ENCODE results near the gene CARD11. TPM values are rescaled to one million over a fixed set of nuclear protein-coding genes. Genes with fewer than 3 reads are reported as not detected.

CARD11 gene
- polyA plus RNA-seq, 1 donor, result 4.8 TPM

DNA sequence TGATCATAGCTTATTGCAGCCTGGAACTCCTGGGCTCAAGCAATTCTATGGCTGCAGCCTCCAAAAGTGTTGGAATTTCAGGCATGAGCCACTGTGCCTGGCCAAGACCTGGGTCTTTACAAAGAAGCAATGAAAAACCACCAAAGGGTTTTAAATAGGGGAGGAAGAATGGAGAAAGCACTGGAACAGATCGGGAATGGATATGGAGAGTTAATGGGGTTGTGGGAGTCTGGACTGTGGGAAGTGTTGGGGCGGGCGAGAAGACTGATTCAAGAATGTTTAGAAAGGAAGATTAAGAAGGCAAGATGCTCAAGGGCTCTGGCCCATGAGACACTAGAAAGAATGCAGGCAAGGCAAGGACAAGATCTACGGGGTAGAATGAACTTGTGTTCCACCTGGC lies 98.5 kb downstream of the CARD11 start:
- Histone ChIP-seq H3K27ac (ENCODE audit: low read length) (no peak overlapping the region), H3K36me3 (ENCODE audit: control insufficient read depth, insufficient read depth, low read length) (no peaks in the 10 kb centered on the region), H3K27me3 (ENCODE audit: control insufficient read depth, insufficient read depth, low read length) (no peaks in the 10 kb centered on the region), H3K9me3 (ENCODE audit: control insufficient read depth, low read depth, low read length) (peaks cover 3% of the 10 kb centered on the region), H3K4me1 (ENCODE audit: control insufficient read depth, insufficient read depth, low read length) (no peaks in the 10 kb centered on the region), H3K4me3 (ENCODE audit: low read length) (no peak overlapping the region)
- WGBS (ENCODE audit: insufficient coverage, low lambda C conversion rate), result 100% methylated on average over 1 of the region's 4 CpGs
- DNase-seq, result no peak

DNA sequence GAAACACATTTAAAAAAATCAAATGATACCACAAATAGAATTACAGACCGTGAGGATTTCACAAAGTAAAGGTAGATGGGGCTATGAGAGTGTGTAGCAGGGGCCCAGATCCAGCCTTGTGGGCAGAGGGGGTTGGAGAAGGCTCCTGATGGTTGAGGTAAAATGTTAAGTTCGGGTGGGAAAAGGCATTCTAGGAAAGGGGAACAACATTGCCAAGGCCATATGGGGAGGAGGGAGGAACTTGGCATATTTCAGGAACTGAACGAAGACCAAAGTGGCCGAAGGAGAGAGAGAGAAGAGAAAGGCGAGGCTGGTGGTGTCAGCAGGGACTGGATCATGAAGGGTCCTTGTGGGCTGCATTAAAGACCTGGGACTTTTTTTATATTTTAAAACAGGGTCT lies 98.9 kb downstream of the CARD11 start:
- WGBS (ENCODE audit: insufficient coverage, low lambda C conversion rate), result 95% methylated on average over 3 of the region's 5 CpGs
- Histone ChIP-seq H3K36me3 (ENCODE audit: control insufficient read depth, insufficient read depth, low read length) (no peaks in the 10 kb centered on the region), H3K27ac (ENCODE audit: low read length) (no peak overlapping the region), H3K4me3 (ENCODE audit: low read length) (no peak overlapping the region), H3K4me1 (ENCODE audit: control insufficient read depth, insufficient read depth, low read length) (no peaks in the 10 kb centered on the region), H3K27me3 (ENCODE audit: control insufficient read depth, insufficient read depth, low read length) (no peaks in the 10 kb centered on the region), H3K9me3 (ENCODE audit: control insufficient read depth, low read depth, low read length) (peaks cover 2% of the 10 kb centered on the region)
- no peak for DNase-seq

DNA sequence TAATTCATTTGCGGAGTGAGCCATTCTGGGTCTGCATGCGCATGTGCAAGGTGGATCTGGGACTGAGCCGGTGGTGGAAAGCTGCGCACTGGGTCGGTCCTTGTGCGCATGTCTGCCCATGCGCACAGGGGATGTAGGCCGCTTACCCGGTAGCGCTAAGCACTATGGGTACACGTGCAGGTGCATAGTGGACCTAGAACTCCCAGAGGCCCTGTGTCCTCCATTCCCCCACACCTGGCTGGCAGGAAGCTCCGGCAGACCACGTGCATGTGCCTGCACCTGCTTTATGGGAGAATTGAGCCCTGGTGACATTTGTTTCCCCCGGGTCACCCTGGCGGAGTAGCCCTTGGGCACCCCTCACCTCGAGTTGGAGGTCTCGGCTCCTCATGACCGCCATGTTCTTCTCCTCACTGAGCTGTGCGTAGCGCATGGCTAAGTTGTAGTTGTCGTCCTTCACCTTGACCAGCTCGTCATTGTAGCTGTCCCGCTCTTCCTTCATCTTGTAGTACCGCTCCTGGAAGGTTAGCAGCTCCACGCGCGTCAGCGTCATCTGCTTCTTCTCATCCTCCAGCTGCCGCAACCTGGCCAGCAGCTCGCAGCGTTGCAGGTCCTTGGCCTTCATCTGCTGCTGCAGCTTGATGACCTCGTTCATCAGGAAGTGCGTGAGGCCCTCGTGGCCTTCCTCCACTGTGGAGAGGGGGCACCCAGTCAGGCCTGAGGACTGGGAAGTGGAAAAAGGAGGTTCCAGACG lies 99.6 kb downstream of the CARD11 start:
- 100% methylated on average over 7 of the region's 35 CpGs for WGBS (ENCODE audit: insufficient coverage, low lambda C conversion rate)
- Histone ChIP-seq H3K4me3 (ENCODE audit: low read length) (no peak overlapping the region), H3K27ac (ENCODE audit: low read length) (no peak overlapping the region), H3K36me3 (ENCODE audit: control insufficient read depth, insufficient read depth, low read length) (no peaks in the 10 kb centered on the region), H3K9me3 (ENCODE audit: control insufficient read depth, low read depth, low read length) (peaks cover 2% of the 10 kb centered on the region), H3K4me1 (ENCODE audit: control insufficient read depth, insufficient read depth, low read length) (no peaks in the 10 kb centered on the region), H3K27me3 (ENCODE audit: control insufficient read depth, insufficient read depth, low read length) (no peaks in the 10 kb centered on the region)
- no peak for DNase-seq

DNA sequence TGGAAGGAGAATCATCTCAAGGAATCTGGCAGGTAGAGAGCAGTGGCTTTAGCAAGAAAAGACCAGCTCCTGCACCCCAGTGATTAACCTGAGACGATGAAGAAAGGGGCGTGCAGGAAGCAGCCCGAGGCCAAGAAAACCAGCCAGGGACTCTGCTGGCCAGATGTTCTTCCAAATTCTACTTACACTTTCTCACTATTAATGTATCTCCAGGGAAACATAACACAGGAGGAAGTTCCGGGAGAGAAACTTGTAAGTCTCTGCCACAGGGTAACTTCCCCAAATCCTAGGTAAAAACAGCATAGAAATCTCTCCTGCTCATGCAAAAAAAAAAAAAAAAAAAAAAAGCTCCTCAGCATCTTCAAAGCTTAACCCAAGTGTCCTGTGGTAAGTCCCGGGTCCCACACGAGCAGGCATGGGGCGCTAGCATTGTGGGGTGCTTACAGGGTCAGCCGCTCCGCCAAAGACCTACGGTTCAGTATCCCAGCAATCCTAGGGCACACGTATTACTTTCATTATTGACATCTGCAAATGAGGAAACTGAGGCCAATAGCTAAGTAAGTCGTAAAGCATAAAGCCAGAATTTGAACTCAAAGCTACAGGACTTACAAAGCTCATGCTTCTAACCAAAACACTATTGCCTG lies 102.3 kb downstream of the CARD11 start:
- WGBS (ENCODE audit: insufficient coverage, low lambda C conversion rate), result no CpG with 5 or more reads among the region's 12 CpGs

DNA sequence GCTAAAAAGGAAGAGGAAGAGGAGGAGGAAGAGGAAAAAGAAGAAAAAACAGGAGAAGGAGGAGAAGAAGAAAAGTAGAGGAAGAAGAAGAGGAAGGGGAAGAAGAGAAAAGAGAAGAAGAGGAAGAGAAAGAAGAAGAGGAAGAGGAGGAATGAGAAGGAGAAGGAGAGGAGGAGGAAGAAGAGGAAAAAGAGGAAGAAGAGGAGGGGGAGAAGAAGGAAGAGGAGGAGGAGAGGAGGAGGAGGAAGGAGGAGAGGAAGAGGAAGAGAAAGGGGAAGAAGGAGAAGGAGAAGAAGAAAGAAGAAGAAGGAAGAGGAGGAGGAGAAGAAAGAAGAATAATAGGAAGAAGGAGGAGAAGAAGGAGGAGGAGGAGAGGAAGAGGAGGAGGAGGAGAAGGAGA lies 103.2 kb downstream of the CARD11 start:
- Histone ChIP-seq H3K4me3 (ENCODE audit: low read length) (no peak overlapping the region), H3K9me3 (ENCODE audit: control insufficient read depth, low read depth, low read length) (peaks cover 2% of the 10 kb centered on the region), H3K4me1 (ENCODE audit: control insufficient read depth, insufficient read depth, low read length) (no peaks in the 10 kb centered on the region), H3K36me3 (ENCODE audit: control insufficient read depth, insufficient read depth, low read length) (no peaks in the 10 kb centered on the region), H3K27ac (ENCODE audit: low read length) (no peak overlapping the region), H3K27me3 (ENCODE audit: control insufficient read depth, insufficient read depth, low read length) (no peaks in the 10 kb centered on the region)
- no peak for DNase-seq

More for the DNA sequence above, 102.3 kb downstream of the CARD11 start:
- Histone ChIP-seq H3K27ac (ENCODE audit: low read length) (no peak overlapping the region), H3K36me3 (ENCODE audit: control insufficient read depth, insufficient read depth, low read length) (no peaks in the 10 kb centered on the region), H3K9me3 (ENCODE audit: control insufficient read depth, low read depth, low read length) (peaks cover 2% of the 10 kb centered on the region), H3K27me3 (ENCODE audit: control insufficient read depth, insufficient read depth, low read length) (no peaks in the 10 kb centered on the region), H3K4me1 (ENCODE audit: control insufficient read depth, insufficient read depth, low read length) (no peaks in the 10 kb centered on the region), H3K4me3 (ENCODE audit: low read length) (no peak overlapping the region)
- DNase-seq, result no peak

DNA sequence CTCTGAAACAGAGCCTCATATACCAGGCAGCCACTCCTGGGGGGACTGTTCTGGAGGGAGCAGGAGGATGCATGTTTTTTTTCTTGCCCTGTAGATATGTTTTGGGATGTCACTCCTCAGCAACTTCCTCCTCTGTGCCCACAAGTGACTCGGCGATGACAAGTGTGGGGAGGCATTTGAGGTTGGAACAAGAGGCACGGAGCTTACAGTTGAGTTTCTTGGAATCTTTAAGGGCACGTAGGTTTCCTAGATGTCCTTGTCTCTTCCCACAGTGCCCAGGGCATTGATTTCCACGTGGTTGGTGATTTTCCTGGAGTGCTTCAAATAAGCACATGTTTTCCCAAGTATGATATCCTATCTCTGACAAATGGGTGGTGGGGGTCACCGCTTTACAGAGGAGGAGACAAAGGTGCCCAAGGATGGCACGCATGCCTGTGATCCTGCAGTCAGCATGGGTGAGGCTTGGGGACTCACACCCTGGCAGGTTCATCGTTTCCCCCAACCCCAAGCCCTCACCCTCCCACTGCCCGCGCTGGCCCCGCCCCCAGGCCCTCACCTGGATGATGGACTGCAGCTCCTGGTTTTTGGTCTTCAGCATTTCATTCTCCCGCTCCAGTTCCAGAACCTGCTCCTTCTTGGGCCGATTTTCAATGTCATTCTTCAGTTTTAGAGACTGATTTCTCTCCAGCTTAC lies 104.3 kb downstream of the CARD11 start:
- Histone ChIP-seq H3K27me3 (ENCODE audit: control insufficient read depth, insufficient read depth, low read length) (no peaks in the 10 kb centered on the region), H3K27ac (ENCODE audit: low read length) (no peak overlapping the region), H3K4me1 (ENCODE audit: control insufficient read depth, insufficient read depth, low read length) (no peaks in the 10 kb centered on the region), H3K9me3 (ENCODE audit: control insufficient read depth, low read depth, low read length) (peaks cover 2% of the 10 kb centered on the region), H3K4me3 (ENCODE audit: low read length) (no peak overlapping the region), H3K36me3 (ENCODE audit: control insufficient read depth, insufficient read depth, low read length) (no peaks in the 10 kb centered on the region)
- no CpG with 5 or more reads among the region's 13 CpGs for WGBS (ENCODE audit: insufficient coverage, low lambda C conversion rate)
- DNase-seq, result no peak

DNA sequence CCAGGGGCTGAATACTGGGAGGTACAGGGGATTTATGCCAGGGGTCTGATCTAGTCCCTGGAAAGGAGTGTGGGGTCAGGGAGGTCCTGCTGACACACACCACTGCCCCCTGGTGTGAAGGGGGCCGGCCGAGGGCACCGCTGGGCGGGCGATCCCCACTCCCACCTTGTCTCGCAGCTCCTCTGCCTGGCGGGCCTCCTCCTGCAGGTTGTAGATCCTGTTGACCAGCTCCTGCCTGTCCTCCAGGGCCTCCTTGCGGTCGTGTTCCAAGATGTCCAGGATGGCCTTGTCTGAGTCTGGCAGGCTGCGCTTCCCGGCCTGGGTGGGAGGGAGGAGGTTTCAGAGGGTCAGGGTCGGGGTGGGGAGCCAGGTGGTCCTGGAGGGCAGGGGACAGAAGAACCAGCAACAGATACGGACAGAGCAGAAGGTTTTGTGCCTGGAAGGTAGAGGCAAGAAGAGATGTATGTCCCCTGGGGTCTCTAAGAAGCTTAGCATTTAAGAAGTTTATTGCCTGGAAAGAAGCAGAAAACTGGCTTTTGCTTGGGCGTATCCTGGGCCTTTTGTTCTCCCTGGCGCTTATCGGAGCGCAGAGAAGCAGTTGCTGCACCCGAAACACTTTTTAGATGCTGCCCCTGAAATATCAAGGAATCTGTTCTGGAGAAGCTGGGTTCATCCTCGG lies 105.0 kb downstream of the CARD11 start:
- Histone ChIP-seq H3K27ac (ENCODE audit: low read length) (no peak overlapping the region), H3K9me3 (ENCODE audit: control insufficient read depth, low read depth, low read length) (peaks cover 2% of the 10 kb centered on the region), H3K4me3 (ENCODE audit: low read length) (no peak overlapping the region), H3K36me3 (ENCODE audit: control insufficient read depth, insufficient read depth, low read length) (no peaks in the 10 kb centered on the region), H3K27me3 (ENCODE audit: control insufficient read depth, insufficient read depth, low read length) (no peaks in the 10 kb centered on the region), H3K4me1 (ENCODE audit: control insufficient read depth, insufficient read depth, low read length) (no peaks in the 10 kb centered on the region)
- no CpG with 5 or more reads among the region's 19 CpGs for WGBS (ENCODE audit: insufficient coverage, low lambda C conversion rate)
- no peak for DNase-seq

DNA sequence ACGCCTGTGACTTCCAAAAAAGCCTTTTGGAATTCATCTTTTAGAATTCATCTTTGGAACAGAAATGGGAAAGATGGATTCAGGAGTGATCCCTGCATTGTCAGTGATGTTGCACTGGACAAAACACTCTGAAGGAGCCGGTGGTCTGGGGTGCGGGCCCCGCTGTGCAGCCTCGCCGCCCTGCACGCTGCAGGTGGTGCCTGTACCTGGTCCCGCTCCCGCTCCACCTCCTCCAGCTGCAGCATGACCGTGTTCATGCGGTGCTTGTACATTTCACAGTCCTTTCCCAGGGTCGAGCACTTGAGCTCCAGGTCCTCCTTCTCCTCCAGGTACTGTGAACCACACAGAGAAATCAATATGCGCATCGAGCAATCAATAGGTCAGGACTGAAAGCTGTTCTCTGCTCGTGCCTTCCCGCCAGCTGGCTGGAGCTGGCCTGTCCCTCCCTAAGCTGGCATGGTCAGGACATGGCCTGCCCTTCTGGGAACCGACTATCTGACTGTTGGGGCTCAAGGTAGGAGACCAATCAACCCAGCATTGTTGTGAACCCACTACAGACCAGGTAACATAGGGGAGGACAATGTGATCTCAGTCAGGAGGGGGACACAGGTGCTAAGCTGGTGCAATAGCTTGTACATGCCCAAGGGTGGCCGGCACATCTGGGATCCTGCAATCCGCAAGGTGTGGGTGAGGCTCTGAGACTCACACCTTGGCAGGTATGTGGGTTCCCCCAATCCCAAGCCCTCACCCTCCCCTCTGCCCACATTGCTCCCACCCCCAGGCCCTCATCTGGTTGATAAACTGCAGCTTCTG lies 105.8 kb downstream of the CARD11 start:
- no CpG with 5 or more reads among the region's 19 CpGs for WGBS (ENCODE audit: insufficient coverage, low lambda C conversion rate)
- Histone ChIP-seq H3K4me1 (ENCODE audit: control insufficient read depth, insufficient read depth, low read length) (no peaks in the 10 kb centered on the region), H3K27me3 (ENCODE audit: control insufficient read depth, insufficient read depth, low read length) (no peaks in the 10 kb centered on the region), H3K9me3 (ENCODE audit: control insufficient read depth, low read depth, low read length) (peaks cover 2% of the 10 kb centered on the region), H3K27ac (ENCODE audit: low read length) (no peak overlapping the region), H3K4me3 (ENCODE audit: low read length) (no peak overlapping the region), H3K36me3 (ENCODE audit: control insufficient read depth, insufficient read depth, low read length) (no peaks in the 10 kb centered on the region)
- no peak for DNase-seq

DNA sequence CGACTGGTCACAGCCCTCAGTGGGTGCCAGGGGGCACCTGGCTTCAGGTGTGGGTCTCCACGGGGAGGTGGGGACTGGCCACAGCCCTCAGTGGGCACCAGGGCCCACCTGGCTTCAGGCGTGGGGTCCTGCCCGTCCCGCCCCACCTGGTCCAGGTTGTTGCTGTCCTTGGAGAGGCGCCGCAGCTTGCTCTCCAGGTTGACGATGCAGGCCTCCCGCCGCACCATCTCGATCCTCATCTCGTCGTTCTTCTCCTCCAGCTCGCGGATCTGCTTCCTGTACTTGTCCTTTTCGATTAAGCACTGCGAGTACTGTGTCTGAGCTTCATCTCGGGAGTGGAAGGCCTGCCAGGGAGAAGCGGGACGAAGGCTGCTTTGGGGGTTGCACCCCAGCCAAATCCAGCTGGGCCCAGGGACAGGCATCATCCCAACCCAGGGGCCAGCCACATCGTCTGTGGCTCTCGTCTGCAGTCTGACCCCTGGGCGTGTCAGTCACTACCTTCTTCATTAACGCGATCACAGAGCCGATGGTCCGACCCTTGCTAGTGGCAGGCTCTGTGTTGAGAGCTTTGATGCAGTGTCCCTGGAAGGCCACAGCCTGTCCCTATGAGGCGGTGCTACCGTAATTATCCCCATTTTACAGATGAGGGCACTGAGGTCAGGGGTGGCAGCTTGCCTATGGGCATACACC lies 106.6 kb downstream of the CARD11 start:
- no peak for DNase-seq
- no peaks in the 10 kb centered on the region for H3K4me1 ChIP-seq (ENCODE audit: control insufficient read depth, insufficient read depth, low read length)
- no peaks in the 10 kb centered on the region for H3K27me3 ChIP-seq (ENCODE audit: control insufficient read depth, insufficient read depth, low read length)
- H3K9me3 ChIP-seq (ENCODE audit: control insufficient read depth, low read depth, low read length), result peaks cover under 1% of the 10 kb centered on the region
- H3K36me3 ChIP-seq (ENCODE audit: control insufficient read depth, insufficient read depth, low read length), result no peaks in the 10 kb centered on the region
- no peak overlapping the region for H3K4me3 ChIP-seq (ENCODE audit: low read length)
- WGBS (ENCODE audit: insufficient coverage, low lambda C conversion rate), result no CpG with 5 or more reads among the region's 29 CpGs
- no peak overlapping the region for H3K27ac ChIP-seq (ENCODE audit: low read length)
